Renal cortex interstitium (tissue), 15 donors: ENCODE data around the gene OR6K2. TPM values are rescaled to one million over a fixed set of nuclear protein-coding genes. Genes with fewer than 3 reads are reported as not detected.
"Not testable (repeated sequence)": the region's sequence is repeated elsewhere in the genome, so short reads cannot be mapped to it uniquely, and the experiment has no call there.

ENCODE experiments used
- DNase-seq, 11 donors: peaks; one replicate each; pipeline ENCODE4 v3.0.0-alpha.2; 2013; ENCODE audit warnings: low read depth in 9 of 11, low spot score in 4 of 11; ENCODE audit errors: extremely low read depth in 1 of 11
- long read RNA-seq, 16 experiments: transcript quantifications; one replicate each; lab custom pipeline, GENCODE V29; 2026
- polyA plus RNA-seq, 3 donors: library from polyadenylated mRNA; unstranded; fragments of 120-200 nt; gene quantifications; one replicate each; pipeline ENCODE4 v1.2.1, GENCODE V29; 2013; ENCODE audit not compliant: insufficient read length in 3 of 3

OR6K2 gene, protein sequence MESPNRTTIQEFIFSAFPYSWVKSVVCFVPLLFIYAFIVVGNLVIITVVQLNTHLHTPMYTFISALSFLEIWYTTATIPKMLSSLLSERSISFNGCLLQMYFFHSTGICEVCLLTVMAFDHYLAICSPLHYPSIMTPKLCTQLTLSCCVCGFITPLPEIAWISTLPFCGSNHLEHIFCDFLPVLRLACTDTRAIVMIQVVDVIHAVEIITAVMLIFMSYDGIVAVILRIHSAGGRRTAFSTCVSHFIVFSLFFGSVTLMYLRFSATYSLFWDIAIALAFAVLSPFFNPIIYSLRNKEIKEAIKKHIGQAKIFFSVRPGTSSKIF
- polyA plus RNA-seq = not detected
- long read RNA-seq, donor 1 = 0 reads
- long read RNA-seq, donor 2 = 0 reads
- long read RNA-seq, donor 3 = 0 reads
- long read RNA-seq, donor 4 = 0 reads
- long read RNA-seq, donor 5 = 0 reads
- long read RNA-seq, donor 6 = 0 reads
- long read RNA-seq, donor 7 = 0 reads
- long read RNA-seq, donor 8 = 0 reads
- long read RNA-seq, donor 9 = 0 reads
- long read RNA-seq, donor 10 = 0 reads
- long read RNA-seq, donor 11 = 0 reads
- long read RNA-seq, donor 12 = 0 reads
- long read RNA-seq, donor 13 = 0 reads
- long read RNA-seq, donor 14 = 0 reads
- long read RNA-seq, donor 15 = 0 reads
- long read RNA-seq, donor 16 = 0 reads

DNA sequence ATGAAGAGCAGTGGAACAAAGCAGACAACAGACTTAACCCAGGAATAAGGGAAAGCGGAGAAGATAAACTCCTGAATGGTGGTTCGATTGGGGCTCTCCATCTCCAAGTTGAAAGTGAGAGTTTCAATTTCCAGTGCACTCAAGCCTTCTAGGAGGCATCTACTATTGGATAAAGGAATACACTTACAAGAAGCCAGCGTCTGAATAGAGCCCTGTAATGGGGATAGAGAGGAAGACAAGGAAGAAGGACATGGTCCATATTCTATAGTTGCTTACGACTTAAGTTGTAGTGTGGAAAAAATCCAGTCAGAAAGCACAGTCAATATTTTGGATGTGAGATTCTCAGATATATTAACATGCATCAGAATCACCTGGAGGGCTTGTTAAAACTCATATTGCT, at the start of gene OR6K2:
TSS of gene OR6K2 (minus strand) at position 101 of the 400 bp plus-strand sequence. CDS start at position 101, 0 bp downstream.
- no peak for DNase-seq

DNA sequence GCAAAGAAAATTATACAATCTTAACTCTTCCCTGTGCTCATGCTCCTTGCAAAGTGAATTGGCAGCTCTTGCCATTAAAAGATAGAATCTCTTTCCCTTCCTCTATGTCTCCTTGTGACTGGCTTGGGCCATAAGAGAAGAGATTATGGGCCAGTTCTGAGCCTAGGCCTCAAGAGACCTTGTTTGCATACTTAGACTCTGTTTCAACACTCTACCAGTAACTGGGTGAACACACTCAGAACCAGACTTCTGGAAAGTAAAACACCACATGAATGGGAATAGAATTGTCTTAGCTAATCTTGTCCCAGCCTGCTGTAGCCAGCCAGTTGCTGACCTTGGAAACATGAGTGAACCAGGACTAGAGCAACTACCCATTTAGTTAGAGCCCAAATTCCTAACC, 35.4 kb upstream of the OR6K2 start:
- no peak for DNase-seq

DNA sequence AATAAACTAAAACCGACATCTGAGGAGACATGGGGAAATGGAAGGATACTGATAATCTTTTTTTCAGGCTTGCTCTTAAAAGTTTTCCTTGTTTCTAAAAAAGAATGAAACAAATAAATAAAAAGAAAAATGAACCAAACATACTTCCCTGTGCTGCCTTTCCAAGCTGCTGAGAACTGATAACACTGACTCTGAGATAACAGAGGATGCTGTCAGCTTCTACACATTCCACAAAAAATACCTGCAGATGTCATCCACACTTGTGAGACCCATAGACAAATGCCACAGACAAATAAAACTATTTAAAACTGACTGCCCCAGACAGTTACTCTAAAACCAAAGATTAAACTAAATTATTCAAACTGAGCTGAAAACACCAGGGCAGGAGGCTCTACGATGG, 32.1 kb upstream of the OR6K2 start:
- DNase-seq = no peak

DNA sequence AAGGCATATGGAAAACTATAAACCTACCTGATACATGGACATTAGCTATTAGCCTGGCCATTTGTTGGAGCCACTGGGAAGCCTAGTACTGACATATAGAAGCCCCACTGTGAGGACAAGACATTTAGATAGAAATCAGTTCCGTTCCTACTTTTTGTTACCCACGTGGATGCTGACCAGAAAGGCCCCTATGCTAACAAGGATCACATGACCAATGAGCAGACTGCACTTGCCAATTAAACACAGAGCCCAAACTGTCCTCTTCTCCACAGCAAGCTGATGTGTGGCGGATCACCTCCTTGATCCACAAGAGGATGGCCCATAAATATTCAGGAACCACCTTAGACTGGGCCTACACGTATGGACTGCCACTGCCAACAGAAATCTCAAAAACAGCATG, 31.3 kb upstream of the OR6K2 start:
- DNase-seq = no peak

DNA sequence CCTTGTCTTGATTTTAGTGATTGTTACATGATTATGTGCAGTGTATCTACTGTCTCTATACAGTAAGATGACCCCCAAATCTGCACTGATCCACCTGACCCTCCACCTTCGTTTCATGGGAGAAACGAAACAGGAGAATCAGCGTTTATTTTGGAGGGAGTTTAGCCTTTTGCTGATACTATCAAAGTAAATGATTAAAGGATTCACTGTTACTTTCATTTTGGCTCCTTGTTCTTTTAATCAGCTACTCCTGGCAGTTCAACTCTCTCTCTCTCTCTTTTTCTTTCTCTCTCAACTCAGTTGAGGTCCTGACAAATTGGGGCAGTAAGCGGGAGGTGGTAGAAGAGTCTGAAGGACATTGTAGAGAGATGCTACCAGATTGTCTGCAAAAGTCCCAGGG, 30.0 kb upstream of the OR6K2 start:
- DNase-seq = no peak

DNA sequence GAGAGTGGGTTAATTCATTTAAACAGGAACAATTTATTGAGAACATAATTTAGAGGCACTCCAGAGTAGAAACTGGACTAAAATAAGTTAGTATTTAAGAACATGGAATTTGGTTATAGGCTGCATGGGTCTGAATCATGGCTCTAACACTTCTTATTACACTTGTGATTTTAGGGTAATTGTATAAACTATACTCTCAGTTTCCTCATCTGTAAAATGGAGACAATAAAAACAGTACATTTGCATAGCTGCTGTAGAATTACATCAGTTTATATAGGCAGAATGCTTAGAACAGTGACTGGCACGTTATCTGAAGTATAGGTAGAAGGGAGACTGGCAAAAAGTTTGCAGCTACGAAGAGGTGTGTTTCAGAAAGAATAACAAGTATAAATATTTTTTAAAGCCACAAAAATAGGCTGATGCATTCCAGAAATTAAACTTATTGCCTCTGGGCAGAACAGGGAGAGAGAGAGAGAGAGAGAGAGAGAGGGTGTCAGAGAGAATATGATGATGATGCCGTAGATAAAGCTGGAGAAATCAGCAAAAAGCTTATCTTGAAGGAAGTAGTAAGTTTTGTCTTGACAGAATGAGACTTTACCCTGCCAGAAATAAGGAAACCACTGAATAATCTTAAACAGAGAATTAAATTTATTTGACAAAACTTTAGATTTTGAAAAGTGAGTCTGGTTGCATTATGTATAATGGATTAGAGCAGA, 28.2 kb upstream of the OR6K2 start:
- no peak for DNase-seq

DNA sequence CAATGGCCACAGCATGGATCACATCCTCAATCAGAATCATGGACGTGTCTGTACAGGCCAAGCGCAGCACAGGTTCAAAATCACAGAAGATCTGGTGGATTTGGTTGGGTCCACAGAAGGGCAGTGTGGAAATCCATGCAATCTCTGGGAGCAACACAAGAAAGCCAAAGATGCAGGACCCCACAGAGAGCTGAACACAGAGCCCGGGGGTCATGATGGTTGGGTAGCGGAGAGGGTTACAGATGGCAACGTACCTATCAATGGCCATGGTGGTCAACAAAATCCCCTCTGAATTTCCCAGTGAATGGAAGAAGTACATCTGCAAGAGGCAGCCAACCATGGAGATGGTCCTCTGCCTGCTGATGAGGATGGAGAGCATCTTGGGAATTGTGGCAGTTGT, 24.0 kb upstream of the OR6K2 start:
- no peak for DNase-seq

DNA sequence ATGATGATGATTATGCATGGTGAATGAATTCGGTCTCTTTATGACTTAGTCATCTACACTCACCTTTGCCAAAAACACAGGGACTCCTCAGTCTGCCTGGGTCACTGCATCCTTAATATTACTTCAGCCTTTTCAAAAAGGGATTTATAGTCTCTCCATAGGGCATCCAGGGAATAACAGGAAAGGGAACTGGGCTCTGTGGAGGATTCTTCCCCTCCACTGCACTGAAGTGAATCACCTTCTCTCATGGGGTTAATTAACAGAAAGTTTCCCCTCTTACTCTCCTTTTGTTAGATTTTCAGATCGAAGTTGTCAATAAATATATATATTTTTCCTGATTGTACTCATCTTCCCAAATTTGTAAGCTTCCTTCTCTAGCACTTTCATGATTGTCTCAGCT, 20.2 kb upstream of the OR6K2 start, which contains the start of gene OR6K3:
TSS of gene OR6K3 (minus strand) at position 101 of the 400 bp plus-strand sequence. CDS start 2,605 bp downstream, outside the sequence.
- DNase-seq = no peak

DNA sequence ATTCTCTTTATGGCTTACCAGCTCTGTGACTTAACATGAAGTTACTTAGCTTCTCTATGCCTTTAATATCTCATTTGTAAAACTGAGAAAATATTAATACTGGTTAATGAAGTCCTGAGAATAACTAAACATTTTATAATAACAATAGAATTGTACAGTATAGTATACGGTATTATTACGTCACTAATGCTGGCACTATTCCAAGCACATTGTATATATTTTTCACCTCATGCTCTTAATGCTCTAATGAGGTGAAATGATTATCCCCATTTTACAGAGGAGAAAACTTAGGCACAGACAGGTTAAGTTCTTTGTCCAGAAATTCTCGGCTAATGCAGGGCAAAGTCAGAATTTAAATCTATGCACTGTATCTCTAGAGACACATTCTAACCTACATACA, 19.2 kb upstream of the OR6K2 start:
- no peak for DNase-seq

DNA sequence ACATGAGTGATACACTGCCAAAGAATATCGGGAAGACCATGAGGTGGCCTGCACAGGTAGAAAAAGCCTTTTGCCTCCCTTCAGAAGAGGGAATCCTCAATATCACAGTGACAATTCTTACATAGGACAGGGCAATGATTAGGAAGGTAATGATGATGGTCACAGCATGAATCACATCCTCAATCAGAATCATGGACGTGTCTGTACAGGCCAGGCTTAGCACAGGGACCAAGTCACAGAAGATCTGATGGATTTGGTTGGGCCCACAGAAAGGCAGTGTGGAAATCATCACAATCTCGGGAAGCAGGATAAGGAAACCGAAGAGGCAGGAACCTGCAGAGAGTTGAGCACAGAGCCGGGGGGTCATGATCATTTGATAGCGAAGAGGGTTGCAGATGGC, 16.9 kb upstream of the OR6K2 start:
- no peak for DNase-seq

DNA sequence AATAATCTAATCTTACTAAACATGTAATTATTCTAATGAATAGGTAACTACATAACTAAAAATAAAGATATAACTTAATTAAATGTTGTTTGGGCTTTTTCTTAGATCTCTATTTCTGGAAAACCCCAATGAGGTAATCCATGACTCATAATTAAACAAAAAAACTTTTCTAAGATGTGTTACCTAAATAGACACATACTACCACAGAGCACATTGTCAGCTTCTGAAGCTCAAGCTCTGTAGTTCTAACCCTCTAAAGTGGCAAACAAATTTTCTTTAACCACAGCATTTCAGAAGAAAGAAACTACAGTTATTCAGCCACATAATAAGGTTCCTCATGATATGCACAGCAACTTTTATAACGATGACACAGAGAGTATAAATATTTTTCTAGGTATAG, 15.9 kb upstream of the OR6K2 start:
- no peak for DNase-seq

DNA sequence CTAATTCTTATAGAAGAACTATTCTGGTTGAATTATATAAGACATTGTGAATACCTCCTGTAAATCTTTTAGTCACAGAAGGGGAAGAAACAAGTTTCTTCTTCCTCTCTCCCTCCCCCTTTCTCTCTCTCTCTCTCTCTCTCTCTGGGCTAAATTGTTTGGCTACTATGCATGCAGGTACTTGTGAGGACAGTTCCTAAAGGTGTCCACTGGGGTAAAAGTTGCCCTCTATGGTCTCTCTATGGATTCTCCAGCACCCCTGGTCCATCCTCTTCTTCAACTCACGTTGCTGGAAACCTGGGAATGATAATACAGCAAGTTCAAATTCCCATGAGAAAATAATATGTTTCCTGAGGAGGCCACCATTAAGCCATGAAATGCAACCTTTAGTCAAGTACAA, 14.3 kb upstream of the OR6K2 start:
- no peak for DNase-seq

DNA sequence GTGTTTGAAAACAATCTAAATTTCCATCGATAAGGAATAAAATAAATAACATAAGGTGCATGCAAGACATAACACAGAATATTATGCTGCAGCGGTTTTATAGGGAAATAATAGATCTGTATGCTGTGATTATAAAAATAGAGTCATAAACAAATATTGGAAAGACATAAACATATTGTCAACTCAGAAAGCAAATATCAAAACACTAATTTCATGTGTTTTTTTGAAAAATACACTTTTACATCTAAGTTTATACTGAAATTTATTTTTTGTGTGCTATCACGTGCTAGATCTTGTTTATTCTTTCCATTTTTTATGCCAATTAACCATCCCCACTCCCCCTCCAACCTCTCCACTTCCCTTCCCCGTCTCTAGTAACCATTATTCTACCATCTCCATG, 10.6 kb upstream of the OR6K2 start:
- no peak for DNase-seq

DNA sequence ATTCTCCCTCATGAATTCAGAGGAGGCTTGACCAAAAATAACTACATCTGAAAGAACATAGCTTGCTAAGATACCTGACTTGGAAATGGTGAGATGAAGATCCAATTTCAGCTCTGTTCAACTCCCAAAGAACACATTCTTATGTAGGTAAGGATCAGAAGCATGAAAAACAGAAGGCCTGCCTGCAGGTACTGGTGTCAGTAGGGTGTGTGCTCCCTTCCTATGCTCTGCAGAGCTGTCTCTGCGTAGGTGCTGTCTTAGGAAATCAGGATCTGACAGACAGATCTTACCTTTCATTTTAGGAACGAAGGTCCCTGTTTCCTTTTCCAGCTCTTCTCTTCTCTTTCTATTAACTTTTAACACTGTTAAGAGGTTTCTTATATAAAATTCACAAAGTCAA, 5.6 kb upstream of the OR6K2 start:
- no peak for DNase-seq

DNA sequence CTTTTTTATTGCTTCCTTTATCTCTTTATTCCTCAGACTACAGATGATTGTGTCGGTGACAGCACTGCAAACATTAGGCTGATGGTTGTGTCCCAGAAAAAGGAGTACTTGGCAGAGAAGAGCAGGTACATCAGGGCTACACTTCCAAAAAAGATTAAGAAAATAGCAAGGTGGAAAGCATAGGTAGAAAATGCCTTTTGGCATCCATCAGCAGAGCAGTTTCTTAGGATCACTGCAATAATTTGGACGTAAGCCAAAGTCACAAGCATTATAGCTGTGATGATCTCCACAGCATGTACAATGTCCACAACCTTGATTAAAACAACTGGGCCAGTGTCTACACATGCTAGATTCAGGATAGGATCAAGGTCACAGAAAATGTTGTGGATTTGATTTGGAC, 5.9 kb downstream of the OR6K2 start:
- no peak for DNase-seq

DNA sequence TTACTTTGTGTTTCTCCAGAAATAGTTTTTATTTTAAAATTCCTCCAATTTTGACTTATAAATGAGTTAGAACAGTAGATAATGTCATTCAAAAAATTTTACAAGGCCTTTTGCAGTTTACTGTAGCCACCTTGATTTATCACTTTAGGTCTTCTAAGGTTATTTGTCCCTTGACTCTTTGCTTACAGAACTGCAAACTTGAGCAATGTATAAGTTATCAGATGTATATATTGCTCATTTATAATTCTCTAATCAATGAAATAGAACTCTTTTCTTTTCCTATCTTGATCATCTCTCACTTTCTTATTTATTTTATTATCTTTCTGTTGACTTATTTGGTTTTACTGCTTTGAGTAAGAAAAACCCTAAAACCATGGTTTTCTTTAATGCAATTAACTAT, 8.1 kb downstream of the OR6K2 start:
- no peak for DNase-seq

DNA sequence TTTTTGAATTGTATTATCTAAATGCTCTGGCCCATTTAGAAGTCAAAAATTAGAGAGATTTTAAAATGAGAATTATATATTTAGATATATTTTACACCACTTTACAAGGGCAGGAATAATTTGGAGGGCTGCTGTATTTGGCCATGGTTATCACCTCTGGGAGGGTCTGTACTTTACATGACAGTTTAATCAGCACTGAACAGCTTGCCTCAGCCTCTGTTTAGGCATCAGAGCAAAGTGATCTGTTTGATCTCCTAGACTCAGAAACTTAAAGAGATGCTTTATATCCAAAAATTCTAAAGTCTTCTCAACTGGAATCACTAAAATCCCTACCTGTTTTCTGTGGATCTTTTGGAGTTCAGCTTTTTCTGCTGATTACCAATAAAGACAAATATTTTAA, 8.5 kb downstream of the OR6K2 start:
- DNase-seq = no peak

DNA sequence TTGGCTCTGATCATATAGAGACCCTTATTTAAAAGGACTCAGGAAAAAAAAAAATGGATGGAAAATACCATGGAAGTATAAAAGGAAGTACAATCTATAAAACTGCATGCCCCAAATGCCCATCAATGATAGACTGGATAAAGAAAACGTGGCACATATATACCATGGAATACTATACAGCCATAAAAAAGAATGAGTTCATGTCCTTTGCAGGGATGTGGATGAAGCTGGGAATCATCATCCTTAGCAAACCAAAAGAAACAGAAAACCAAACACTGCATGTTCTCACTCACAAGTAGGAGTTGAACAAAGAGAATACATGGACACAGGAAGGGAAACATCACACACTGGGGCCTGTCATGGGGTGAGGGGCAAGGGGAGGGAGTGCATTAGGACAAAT, 9.3 kb downstream of the OR6K2 start:
- DNase-seq = not testable (repeated sequence)

DNA sequence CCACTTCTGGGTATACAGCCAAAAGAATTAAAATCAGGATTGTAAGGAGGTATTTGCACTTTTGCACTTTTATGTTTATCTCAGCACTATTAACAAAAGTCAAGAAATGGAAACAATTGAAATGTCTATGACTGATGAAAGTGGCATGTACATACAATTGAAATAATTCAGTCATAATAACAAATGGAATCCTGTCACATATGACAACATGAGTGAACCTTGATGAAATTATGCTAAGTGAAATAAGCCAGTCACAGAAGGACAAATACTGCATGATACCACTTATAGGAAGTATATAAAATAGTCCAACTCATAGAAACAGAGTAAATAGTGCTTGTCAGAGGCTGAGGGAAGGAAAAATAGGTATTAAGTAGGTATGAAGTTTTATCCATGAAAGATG, 10.6 kb downstream of the OR6K2 start:
- no peak for DNase-seq

DNA sequence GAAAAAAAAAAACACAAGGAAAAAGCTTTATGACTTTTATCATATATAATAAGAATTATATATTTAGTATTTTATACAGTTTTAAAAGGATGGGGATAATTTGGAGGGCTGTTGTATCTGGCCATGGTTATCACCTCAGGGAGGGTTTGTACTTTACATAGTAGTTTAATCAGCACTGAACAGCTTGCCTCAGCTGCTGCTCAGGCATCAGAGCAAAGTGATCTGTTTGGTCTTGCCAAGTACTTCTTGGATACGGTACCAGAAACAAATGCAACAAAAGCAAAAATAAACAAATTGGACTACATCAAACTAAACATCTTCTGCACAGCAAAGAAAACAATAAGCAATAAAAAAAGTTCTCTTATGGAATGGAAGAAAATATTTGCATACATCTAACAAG, 11.3 kb downstream of the OR6K2 start:
- no peak for DNase-seq
